Activated CD4-positive, alpha-beta memory T cell treated with anti-CD3 and anti-CD28 coated beads, Interleukin-2, amount 10 ng/mL, durations not matched to agents 7 days and 5 days (primary cell): Measurements from ENCODE around the gene EEF2K. TPM values are rescaled to one million over a fixed set of nuclear protein-coding genes. Genes with fewer than 3 reads are reported as not detected.

Experiments
- CTCF ChIA-PET: fragments of 350-600 bp; sonication (Branson Sonifier 250); formaldehyde crosslinking; loops from one replicate; lab custom pipeline; 2021; ENCODE audit warnings: antibody characterized with exemption, inconsistent platforms; lab: Charles Lee
- POLR2A ChIA-PET: fragments of 350-600 bp; sonication (Branson Sonifier 250); formaldehyde crosslinking; loops from one replicate; lab custom pipeline; 2021; ENCODE audit warnings: antibody characterized with exemption; lab: Charles Lee
- DNase-seq: peaks from one replicate; pipeline ENCODE4 v3.0.0-alpha.2; 2020
- H3K27ac Mint-ChIP-seq: one replicate; pipeline ENCODE4 v1.8.0; 2021; ENCODE audit warnings: mild to moderate bottlenecking, mixed read lengths
- H3K27me3 Mint-ChIP-seq: one replicate; pipeline ENCODE4 v1.8.0; 2021; ENCODE audit warnings: mixed read lengths
- H3K36me3 Mint-ChIP-seq: one replicate; pipeline ENCODE4 v1.8.0; 2021; ENCODE audit warnings: low read depth, mixed read lengths
- H3K4me1 Mint-ChIP-seq: one replicate; pipeline ENCODE4 v1.8.0; 2021; ENCODE audit warnings: mixed read lengths
- H3K4me3 Mint-ChIP-seq: one replicate; pipeline ENCODE4 v1.8.0; 2021; ENCODE audit warnings: mild to moderate bottlenecking, mixed read lengths
- H3K9me3 Mint-ChIP-seq: one replicate; pipeline ENCODE4 v1.8.0; 2021; ENCODE audit warnings: mixed read lengths
- total RNA-seq, 2 experiments: library from RNA; stranded (reverse); gene quantifications; one replicate each; pipeline ENCODE4 v1.2.3, GENCODE V29; 2021

The EEF2K gene
- total RNA-seq, 2 experiments from 2014 or later: 22.1 to 24.8 TPM

DNA sequence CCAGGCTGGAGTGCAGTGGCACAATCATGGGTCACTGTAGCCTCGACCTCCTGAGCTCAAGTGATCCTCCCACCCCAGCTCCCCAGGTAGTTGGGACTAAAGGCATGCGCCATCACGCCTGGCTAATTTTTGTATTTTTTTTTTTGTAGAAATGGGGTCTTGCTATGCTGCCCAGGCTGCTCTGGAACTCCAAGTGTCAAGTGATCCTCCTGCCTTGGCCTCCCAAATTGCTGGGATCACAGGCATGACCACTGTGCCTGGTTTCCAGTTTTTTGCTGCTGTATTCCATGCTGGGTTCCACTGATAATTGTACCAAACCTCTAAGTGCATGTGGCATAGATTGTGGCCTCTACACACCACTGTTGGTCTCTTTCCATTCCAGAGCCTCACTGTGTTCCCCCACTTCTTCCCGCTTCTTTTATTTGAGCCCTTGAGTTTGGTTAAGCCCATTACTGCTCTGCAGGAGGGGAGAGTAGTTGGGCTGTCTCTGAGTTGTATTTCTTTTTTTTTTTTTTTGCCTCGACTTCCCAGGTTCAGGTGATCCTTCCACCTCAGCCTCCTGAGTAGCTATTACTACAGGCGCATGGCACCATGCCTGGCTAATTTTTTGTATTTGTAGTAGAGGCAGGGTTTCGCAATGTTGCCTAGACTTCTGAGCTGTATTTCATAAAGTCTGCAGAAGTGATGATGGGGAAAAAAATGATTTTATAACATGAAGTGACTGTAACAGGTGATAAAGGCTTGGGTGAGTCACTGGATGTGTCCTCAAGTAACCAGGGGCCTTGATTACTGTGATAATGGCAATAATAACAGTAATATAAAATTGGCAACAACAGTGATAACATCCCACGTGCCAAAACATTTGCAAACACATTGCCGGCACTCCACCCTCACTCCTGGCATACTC lies 30.0 kb downstream of the EEF2K start:
- POLR2A ChIA-PET: interaction anchor here (0.8 kb wide), 1 partner anchor 44 kb away, joined by 3 read pairs; no protein-coding TSS in a partner anchor
- H3K4me3 Mint-ChIP-seq: no peak overlapping the region
- peaks cover 43% of the 10 kb centered on the region for H3K4me1 Mint-ChIP-seq
- H3K27me3 Mint-ChIP-seq: no peaks in the 10 kb centered on the region
- H3K9me3 Mint-ChIP-seq: no peaks in the 10 kb centered on the region
- CTCF ChIA-PET: interaction anchor here (1.5 kb wide), 1 partner anchor 30 kb away, joined by 4 read pairs; the partner anchor contains the start of gene EEF2K
- DNase-seq: no peak
- peaks cover 23% of the 10 kb centered on the region for H3K36me3 Mint-ChIP-seq
- H3K27ac Mint-ChIP-seq: no peak overlapping the region

DNA sequence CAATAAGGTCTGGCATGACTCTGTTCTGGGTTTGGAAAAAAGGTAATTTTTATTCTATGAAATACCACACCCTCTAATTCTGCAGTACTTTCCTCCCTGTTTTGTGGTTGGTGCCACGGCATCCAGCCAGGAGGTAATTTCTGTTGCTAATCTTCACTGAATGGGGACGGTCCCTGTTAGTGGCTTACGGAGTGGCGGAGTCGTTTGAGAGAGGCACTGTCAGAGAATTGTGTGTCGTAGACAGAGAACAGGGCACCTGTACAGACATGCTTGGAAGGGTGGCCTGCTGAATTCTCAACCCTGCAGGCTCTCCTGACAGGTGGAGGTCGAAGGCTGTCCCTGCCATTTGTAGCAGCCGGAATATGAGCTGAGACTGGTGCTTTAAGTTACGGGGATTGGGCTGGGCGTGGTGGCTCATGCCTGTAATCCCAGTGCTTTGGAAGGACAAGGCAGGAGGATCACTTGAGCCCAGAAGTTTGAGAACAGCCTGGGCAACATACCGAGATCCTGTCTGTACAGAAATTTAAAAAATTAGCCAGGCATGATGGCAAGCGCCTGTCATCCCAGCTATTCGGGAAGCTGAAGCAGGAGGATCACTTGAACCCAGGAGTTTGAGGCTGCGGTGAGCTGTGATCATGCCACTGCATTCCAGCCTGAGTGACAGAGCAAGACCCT lies 33.2 kb downstream of the EEF2K start:
- POLR2A ChIA-PET: interaction anchor here (0.8 to 1.0 kb wide), 2 partner anchors 15 to 33 kb away, joined by 3 read pairs; partner anchors contain the start of gene EEF2K
- DNase-seq: no peak
- Mint-ChIP-seq H3K27me3 (no peaks in the 10 kb centered on the region), H3K27ac (peak overlapping the region; percentile 67), H3K36me3 (peaks cover 15% of the 10 kb centered on the region), H3K4me3 (no peak overlapping the region), H3K4me1 (peaks cover 34% of the 10 kb centered on the region), H3K9me3 (no peaks in the 10 kb centered on the region)
- CTCF ChIA-PET: interaction anchor here (1.2 kb wide), 1 partner anchor 62 kb away, joined by 5 read pairs; no protein-coding TSS in a partner anchor

DNA sequence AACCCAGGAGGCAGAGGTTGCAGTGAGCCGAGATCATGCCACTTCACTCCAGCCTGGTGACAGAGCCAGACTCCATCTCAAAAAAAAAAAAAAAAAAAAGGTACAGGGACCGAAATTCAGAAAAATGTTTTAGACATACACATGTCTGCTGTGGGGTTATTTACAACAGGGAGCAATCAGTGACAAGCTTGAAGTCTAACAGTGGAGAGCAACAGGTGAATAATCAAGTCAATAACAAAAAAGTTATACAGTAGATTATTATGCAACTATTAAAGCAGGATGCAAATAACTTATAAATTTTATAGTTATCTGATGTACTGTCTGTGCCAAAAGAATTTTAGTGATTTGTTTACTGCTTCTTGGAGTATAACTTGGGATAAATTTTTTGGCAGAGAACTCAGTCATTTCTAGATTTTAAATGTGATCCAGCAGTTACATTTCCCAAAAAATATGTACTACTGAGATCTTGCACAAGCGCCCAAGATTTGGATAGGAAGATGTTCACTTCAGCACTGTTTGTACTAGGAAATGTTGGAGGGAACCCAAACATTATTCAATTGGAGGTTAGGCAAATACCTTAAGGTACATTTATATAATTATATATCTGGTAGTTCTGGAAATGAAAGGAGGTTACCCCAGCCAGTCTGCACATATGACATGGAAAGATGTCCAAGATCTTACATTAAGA lies 34.1 kb downstream of the EEF2K start:
- Mint-ChIP-seq H3K4me3 (no peak overlapping the region), H3K4me1 (peaks cover 32% of the 10 kb centered on the region), H3K27me3 (no peaks in the 10 kb centered on the region), H3K9me3 (no peaks in the 10 kb centered on the region), H3K27ac (peak overlapping the region; percentile 97), H3K36me3 (peaks cover 15% of the 10 kb centered on the region)
- no peak for DNase-seq
- CTCF ChIA-PET: interaction anchor here (2.1 kb wide), 1 partner anchor 56 kb away, joined by 8 read pairs; no protein-coding TSS in a partner anchor
- POLR2A ChIA-PET: interaction anchor here (1.0 to 1.9 kb wide), 2 partner anchors 34 to 48 kb away, joined by 3 to 9 read pairs; partner anchors contain the start of gene EEF2K

DNA sequence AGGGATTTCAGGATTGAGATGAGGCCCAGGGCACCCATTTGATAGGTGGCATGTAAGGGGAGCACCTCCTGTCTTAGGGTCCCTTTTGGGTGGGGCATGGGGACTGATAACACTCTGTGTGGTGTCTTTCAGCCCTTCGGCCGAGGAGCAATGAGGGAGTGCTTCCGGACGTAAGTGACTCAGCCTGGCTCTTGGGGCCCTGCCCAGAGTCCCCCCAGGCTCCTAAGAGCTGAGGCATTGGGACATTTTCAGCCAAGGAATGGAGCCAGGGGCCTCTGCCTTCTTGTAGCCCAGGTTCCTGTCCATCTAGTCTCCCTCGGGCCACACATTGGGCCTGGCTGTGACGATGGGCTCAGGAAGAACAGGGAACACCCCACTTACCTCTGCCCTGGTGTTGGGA lies 44.4 kb downstream of the EEF2K start:
- no peak overlapping the region for H3K27ac Mint-ChIP-seq
- DNase-seq: no peak
- no peaks in the 10 kb centered on the region for H3K27me3 Mint-ChIP-seq
- ChIA-PET CTCF (no interaction called here), POLR2A (no interaction called here)
- peaks cover 7% of the 10 kb centered on the region for H3K4me1 Mint-ChIP-seq
- H3K9me3 Mint-ChIP-seq: peaks cover 3% of the 10 kb centered on the region
- no peak overlapping the region for H3K4me3 Mint-ChIP-seq
- H3K36me3 Mint-ChIP-seq: peaks cover 57% of the 10 kb centered on the region

DNA sequence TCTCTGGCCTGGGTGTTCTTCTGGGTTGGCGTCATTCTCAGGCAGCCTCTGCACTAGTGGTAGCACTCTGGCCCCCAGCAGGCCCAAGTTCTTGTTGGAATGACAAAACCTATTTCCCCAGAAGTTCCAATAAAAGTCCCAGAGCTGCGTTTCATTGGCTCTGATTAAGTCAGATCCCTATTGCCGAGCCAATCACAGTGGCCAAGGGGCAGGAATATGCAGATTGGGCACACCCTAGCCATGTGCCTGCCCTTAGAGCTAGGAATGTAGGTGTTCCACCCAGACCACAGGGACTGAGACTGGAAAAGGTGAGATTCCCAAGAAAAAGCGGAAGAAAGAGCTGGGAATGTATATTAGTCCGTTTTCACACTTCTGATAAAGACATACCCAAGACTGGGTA lies 46.2 kb downstream of the EEF2K start:
- H3K4me1 Mint-ChIP-seq: peaks cover 7% of the 10 kb centered on the region
- ChIA-PET CTCF (interaction anchor here (1.0 to 1.7 kb wide), 3 partner anchors 11 to 44 kb away, joined by 3 to 6 read pairs (median 4); partner anchors contain the start of gene POLR3E), POLR2A (no interaction called here)
- no peak overlapping the region for H3K4me3 Mint-ChIP-seq
- DNase-seq: no peak
- no peaks in the 10 kb centered on the region for H3K27me3 Mint-ChIP-seq
- peaks cover 63% of the 10 kb centered on the region for H3K36me3 Mint-ChIP-seq
- H3K27ac Mint-ChIP-seq: no peak overlapping the region
- peaks cover 3% of the 10 kb centered on the region for H3K9me3 Mint-ChIP-seq

DNA sequence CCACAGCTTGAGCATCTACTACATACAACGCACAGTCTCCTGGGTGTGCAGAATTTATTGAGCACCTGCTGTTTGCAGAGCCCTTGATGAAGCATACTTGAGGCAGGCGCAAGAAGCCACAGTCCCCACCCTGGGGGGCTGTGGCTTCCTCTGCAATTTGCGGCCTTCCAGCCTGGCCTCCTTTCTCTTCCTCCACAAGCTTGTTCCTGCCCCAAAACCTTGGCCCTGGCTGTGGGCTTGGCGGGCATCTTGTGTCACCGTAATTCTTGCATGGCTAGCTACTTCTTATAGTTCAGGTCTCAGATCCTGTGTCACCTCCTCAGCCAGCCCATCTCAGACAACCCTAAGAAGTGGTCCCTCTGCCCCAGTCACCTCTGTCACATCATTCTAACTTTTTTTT lies 47.2 kb downstream of the EEF2K start:
- DNase-seq: no peak
- H3K27ac Mint-ChIP-seq: no peak overlapping the region
- H3K4me3 Mint-ChIP-seq: no peak overlapping the region
- peaks cover 7% of the 10 kb centered on the region for H3K4me1 Mint-ChIP-seq
- ChIA-PET CTCF (no interaction called here), POLR2A (no interaction called here)
- no peaks in the 10 kb centered on the region for H3K27me3 Mint-ChIP-seq
- peaks cover 67% of the 10 kb centered on the region for H3K36me3 Mint-ChIP-seq
- H3K9me3 Mint-ChIP-seq: peaks cover 3% of the 10 kb centered on the region

DNA sequence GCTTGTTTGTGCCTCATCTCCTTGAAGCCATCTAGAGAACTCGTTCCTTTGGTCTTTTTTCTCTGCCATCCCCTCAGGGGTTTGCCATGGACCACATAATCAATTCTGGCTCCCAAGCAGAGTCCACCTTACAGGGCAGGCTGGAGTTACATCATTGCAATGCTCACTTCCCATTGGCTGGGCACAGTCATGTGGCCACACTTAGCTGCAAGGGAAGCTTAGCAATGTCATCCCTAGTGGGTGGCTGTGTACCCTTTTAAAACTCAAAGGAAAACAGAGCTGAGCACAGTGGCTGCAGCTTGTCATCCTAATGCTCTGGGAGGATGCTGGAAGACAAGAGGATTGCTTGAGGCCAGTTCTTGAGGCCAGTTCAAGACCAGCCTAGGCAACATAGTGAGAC lies 49.3 kb downstream of the EEF2K start:
- Mint-ChIP-seq H3K27me3 (no peaks in the 10 kb centered on the region), H3K4me3 (no peak overlapping the region), H3K4me1 (peaks cover 7% of the 10 kb centered on the region), H3K9me3 (peaks cover 3% of the 10 kb centered on the region), H3K36me3 (peaks cover 75% of the 10 kb centered on the region), H3K27ac (no peak overlapping the region)
- POLR2A ChIA-PET: interaction anchor here (1.1 kb wide), 1 partner anchor 32 kb away, joined by 3 read pairs; no protein-coding TSS in a partner anchor
- DNase-seq: no peak
- CTCF ChIA-PET: no interaction called here

DNA sequence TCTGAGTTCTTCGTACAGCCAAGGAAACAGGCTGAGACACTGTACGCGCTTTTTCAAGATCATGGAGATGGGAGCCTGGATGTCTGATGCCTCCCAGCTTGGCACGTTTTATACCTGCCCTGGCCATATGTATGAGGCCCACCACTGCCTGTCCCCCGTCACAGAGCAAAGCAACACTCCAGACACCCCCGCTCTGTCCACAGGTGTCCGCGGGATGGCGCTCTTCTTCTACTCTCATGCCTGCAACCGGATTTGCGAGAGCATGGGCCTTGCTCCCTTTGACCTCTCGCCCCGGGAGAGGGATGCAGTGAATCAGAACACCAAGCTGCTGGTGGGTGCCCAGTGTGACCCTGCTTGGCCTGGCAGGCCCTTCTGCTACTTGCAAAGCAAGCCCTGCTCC lies 51.4 kb downstream of the EEF2K start:
- no peak for DNase-seq
- Mint-ChIP-seq H3K9me3 (peaks cover 3% of the 10 kb centered on the region), H3K4me3 (no peak overlapping the region), H3K4me1 (peaks cover 16% of the 10 kb centered on the region), H3K27me3 (no peaks in the 10 kb centered on the region), H3K27ac (no peak overlapping the region), H3K36me3 (peaks cover 73% of the 10 kb centered on the region)
- ChIA-PET CTCF (interaction anchor here (1.1 kb wide), 1 partner anchor 11 kb away, joined by 3 read pairs; no protein-coding TSS in a partner anchor), POLR2A (no interaction called here)

DNA sequence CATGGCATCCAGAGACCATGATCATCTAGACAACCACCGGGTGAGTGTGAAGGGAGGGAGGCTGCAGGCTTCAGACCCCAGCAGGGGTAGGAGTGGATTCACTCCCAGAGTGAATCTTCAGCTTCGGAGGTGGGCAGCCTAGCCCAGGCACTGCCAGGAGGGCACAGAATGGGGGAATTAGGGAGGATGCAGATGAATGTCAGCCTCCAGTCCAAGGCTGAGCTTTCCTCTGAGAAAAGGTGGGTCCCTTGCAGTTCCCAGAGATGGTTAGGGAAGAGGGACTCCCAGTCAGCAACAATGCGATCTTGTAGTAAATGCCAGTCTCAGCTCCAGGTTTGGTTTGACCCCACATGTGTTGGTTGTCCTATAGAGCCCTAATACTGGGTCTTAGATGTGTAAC lies 54.4 kb downstream of the EEF2K start:
- Mint-ChIP-seq H3K9me3 (no peaks in the 10 kb centered on the region), H3K4me1 (peaks cover 29% of the 10 kb centered on the region), H3K27ac (no peak overlapping the region), H3K36me3 (peaks cover 46% of the 10 kb centered on the region), H3K4me3 (no peak overlapping the region), H3K27me3 (no peaks in the 10 kb centered on the region)
- CTCF ChIA-PET: interaction anchor here (0.9 to 1.1 kb wide), 2 partner anchors 38 to 65 kb away, joined by 3 read pairs; no protein-coding TSS in a partner anchor
- POLR2A ChIA-PET: no interaction called here
- DNase-seq: no peak

DNA sequence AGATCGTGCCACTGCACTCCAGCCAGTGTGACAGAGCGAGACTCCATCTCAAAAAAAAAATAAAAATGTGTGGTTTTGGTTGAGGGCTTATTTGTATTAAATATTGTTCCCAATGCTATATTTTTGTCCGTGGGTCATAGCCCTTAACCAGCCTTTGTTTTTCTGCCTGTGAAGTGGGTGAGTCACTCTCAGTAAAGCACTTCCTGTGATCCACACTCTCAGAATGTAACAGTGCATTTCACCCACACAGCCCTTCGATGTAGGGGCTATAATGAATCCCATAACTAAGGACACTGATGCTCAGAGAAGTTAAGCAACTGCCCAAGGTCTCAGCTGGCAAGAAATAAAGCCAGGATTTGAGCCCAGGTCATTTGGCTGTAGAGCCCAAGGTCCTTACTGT lies 56.4 kb downstream of the EEF2K start:
- DNase-seq: no peak
- H3K9me3 Mint-ChIP-seq: no peaks in the 10 kb centered on the region
- H3K36me3 Mint-ChIP-seq: peaks cover 44% of the 10 kb centered on the region
- ChIA-PET CTCF (no interaction called here), POLR2A (interaction anchor here (0.9 kb wide), 1 partner anchor 57 kb away, joined by 3 read pairs; the partner anchor contains the start of gene EEF2K)
- peaks cover 29% of the 10 kb centered on the region for H3K4me1 Mint-ChIP-seq
- peak overlapping the region; percentile 68 for H3K27ac Mint-ChIP-seq
- no peak overlapping the region for H3K4me3 Mint-ChIP-seq
- no peaks in the 10 kb centered on the region for H3K27me3 Mint-ChIP-seq

DNA sequence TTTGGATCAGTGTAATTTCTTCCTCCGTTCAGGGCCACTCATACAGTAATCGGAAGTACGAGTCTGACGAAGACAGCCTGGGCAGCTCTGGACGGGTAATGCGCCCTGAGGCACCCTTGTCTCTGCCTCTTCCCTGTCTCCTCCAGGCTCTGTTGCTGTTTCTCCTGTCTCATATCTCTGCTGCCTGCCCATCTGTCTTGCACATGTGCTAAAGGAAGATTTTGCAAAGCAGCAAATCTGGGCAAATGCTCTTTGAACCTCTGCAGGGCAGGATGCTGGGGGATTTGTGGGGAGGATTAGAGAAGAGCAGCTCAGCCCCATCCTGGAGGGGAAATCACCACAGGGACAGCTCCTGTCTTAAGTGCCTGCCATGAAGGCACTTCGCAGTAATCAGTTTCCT lies 58.7 kb downstream of the EEF2K start:
- Mint-ChIP-seq H3K4me3 (no peak overlapping the region), H3K4me1 (peaks cover 29% of the 10 kb centered on the region), H3K36me3 (peaks cover 31% of the 10 kb centered on the region), H3K27me3 (no peaks in the 10 kb centered on the region), H3K27ac (peak overlapping the region; percentile 37), H3K9me3 (no peaks in the 10 kb centered on the region)
- ChIA-PET POLR2A (interaction anchor here (1.2 to 2.0 kb wide), 3 partner anchors 8 to 58 kb away, joined by 3 to 7 read pairs (median 4); partner anchors contain the start of genes EEF2K and POLR3E), CTCF (interaction anchor here (1.3 kb wide), 1 partner anchor 58 kb away, joined by 4 read pairs; no protein-coding TSS in a partner anchor)
- DNase-seq: no peak

DNA sequence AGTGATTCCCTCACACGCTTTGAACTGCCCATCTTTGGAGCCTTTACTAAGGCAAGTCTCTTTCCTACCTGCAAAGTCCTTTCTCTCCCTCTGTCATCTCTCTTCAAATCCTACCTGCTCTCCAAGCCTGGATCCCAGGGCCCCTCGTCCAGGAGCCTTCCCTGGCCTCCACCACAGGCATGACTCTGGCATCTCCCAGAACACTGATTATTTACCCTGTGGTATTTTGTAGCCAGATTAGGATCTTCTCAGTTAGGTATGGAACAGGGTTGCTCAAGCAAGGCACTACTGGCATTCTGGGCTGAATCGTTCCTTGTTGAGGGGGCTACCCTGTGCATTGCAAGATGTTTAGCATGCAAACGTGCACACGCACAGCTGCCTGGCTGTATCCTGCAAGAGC lies 59.3 kb downstream of the EEF2K start:
- POLR2A ChIA-PET: interaction anchor here (2.0 kb wide), 1 partner anchor 59 kb away, joined by 7 read pairs; the partner anchor contains the start of gene EEF2K

More for the DNA sequence above, 59.3 kb downstream of the EEF2K start:
- H3K36me3 Mint-ChIP-seq: peaks cover 26% of the 10 kb centered on the region
- H3K27me3 Mint-ChIP-seq: no peaks in the 10 kb centered on the region
- no peaks in the 10 kb centered on the region for H3K9me3 Mint-ChIP-seq
- no peak for DNase-seq
- CTCF ChIA-PET: interaction anchor here (1.3 kb wide), 1 partner anchor 58 kb away, joined by 4 read pairs; no protein-coding TSS in a partner anchor
- no peak overlapping the region for H3K27ac Mint-ChIP-seq
- peaks cover 30% of the 10 kb centered on the region for H3K4me1 Mint-ChIP-seq
- no peak overlapping the region for H3K4me3 Mint-ChIP-seq
